H1 (cell line): ENCODE data around the gene OLFM1. TPM values are rescaled to one million over a fixed set of nuclear protein-coding genes. Genes with fewer than 3 reads are reported as not detected.

Experiments
- polyA plus RNA-seq, 7 experiments: library from polyadenylated mRNA; depleted of rRNA in 3 of 7; stranded (reverse) in 5 of 7; unstranded in 2 of 7; fragments of >200 nt in 5 of 7; fragments of 200-250 nt in 2 of 7; gene quantifications; 1 replicate in 5 of 7; 2 replicates in 1 of 7; 4 replicates in 1 of 7; pipeline versions ENCODE4 v1.2.1 to v1.2.3, GENCODE V29; 2011 to 2013; ENCODE audit warnings: missing spikeins in 2 of 7, mixed read lengths in 2 of 7
- total RNA-seq: library from RNA; stranded (reverse); fragmentation: NEBNext Ultra II Directional; extraction: Animal tissue kit (Norgen Biotek cat#: 25700); gene quantifications from 2 replicates; pipeline ENCODE4 v1.2.1, GENCODE V29; 2021
- TF ChIP-seq, protein P1 (sequence below): fragments of 300-600 bp; sonication (generic); IDR thresholded peaks from 2 replicates; pipeline ENCODE4 v1.7.1; 2012; ENCODE audit warnings: low read length, moderate library complexity, mild to moderate bottlenecking, inconsistent platforms; ENCODE audit not compliant: insufficient replicate concordance

Gene OLFM1
- total and polyA plus RNA-seq, 2 of the 8 experiments (the other 6 are each of a cell fraction or from before 2014, with no cell fraction given), result 53.0 to 53.4 TPM

DNA sequence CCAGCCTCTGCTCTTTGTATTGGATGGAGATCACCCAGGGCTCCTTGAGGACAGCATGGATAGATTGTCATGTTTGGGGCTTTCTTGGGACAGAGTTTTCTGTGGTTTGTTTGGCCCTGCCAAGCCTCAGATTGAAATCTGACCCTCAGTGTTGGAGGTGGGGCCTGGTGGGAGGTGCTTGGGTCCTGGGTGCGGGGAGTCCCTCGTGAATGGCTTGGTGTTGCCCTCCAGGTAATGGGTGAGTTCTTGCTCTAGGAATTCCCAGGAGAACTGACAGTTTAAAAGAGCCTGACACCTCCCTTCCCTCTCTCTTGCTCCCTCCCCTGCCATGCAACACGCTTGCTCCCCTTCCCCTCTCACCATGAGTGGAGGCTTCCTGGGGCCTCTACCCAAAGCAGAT lies 48.6 kb upstream of the OLFM1 start (continued):
- TF ChIP-seq, protein P1, sequence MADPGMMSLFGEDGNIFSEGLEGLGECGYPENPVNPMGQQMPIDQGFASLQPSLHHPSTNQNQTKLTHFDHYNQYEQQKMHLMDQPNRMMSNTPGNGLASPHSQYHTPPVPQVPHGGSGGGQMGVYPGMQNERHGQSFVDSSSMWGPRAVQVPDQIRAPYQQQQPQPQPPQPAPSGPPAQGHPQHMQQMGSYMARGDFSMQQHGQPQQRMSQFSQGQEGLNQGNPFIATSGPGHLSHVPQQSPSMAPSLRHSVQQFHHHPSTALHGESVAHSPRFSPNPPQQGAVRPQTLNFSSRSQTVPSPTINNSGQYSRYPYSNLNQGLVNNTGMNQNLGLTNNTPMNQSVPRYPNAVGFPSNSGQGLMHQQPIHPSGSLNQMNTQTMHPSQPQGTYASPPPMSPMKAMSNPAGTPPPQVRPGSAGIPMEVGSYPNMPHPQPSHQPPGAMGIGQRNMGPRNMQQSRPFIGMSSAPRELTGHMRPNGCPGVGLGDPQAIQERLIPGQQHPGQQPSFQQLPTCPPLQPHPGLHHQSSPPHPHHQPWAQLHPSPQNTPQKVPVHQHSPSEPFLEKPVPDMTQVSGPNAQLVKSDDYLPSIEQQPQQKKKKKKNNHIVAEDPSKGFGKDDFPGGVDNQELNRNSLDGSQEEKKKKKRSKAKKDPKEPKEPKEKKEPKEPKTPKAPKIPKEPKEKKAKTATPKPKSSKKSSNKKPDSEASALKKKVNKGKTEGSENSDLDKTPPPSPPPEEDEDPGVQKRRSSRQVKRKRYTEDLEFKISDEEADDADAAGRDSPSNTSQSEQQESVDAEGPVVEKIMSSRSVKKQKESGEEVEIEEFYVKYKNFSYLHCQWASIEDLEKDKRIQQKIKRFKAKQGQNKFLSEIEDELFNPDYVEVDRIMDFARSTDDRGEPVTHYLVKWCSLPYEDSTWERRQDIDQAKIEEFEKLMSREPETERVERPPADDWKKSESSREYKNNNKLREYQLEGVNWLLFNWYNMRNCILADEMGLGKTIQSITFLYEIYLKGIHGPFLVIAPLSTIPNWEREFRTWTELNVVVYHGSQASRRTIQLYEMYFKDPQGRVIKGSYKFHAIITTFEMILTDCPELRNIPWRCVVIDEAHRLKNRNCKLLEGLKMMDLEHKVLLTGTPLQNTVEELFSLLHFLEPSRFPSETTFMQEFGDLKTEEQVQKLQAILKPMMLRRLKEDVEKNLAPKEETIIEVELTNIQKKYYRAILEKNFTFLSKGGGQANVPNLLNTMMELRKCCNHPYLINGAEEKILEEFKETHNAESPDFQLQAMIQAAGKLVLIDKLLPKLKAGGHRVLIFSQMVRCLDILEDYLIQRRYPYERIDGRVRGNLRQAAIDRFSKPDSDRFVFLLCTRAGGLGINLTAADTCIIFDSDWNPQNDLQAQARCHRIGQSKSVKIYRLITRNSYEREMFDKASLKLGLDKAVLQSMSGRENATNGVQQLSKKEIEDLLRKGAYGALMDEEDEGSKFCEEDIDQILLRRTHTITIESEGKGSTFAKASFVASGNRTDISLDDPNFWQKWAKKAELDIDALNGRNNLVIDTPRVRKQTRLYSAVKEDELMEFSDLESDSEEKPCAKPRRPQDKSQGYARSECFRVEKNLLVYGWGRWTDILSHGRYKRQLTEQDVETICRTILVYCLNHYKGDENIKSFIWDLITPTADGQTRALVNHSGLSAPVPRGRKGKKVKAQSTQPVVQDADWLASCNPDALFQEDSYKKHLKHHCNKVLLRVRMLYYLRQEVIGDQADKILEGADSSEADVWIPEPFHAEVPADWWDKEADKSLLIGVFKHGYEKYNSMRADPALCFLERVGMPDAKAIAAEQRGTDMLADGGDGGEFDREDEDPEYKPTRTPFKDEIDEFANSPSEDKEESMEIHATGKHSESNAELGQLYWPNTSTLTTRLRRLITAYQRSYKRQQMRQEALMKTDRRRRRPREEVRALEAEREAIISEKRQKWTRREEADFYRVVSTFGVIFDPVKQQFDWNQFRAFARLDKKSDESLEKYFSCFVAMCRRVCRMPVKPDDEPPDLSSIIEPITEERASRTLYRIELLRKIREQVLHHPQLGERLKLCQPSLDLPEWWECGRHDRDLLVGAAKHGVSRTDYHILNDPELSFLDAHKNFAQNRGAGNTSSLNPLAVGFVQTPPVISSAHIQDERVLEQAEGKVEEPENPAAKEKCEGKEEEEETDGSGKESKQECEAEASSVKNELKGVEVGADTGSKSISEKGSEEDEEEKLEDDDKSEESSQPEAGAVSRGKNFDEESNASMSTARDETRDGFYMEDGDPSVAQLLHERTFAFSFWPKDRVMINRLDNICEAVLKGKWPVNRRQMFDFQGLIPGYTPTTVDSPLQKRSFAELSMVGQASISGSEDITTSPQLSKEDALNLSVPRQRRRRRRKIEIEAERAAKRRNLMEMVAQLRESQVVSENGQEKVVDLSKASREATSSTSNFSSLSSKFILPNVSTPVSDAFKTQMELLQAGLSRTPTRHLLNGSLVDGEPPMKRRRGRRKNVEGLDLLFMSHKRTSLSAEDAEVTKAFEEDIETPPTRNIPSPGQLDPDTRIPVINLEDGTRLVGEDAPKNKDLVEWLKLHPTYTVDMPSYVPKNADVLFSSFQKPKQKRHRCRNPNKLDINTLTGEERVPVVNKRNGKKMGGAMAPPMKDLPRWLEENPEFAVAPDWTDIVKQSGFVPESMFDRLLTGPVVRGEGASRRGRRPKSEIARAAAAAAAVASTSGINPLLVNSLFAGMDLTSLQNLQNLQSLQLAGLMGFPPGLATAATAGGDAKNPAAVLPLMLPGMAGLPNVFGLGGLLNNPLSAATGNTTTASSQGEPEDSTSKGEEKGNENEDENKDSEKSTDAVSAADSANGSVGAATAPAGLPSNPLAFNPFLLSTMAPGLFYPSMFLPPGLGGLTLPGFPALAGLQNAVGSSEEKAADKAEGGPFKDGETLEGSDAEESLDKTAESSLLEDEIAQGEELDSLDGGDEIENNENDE, result no peak
